GM12878 (cell line): ENCODE results near the gene PDE10A. TPM values are rescaled to one million over a fixed set of nuclear protein-coding genes. Genes with fewer than 3 reads are reported as not detected.

Experiments used
- ATAC-seq: fragments of 200-7000 bp; cut with Tn5 transposase; 3 replicates; pipeline ENCODE4 v1.9.1; 2020; ENCODE audit warnings: mild to moderate bottlenecking, moderate library complexity
- BruUV-seq: library from RNA; stranded (reverse); fragments of 400-500 nt; replicated peaks from 2 replicates; lab custom pipeline; 2021; lab: Mats Ljungman, UMichigan
- CTCF ChIA-PET: fragments of 300-600 bp; sonication (Branson Sonifier 250); formaldehyde crosslinking; extraction: SDS; loops from one replicate; lab custom pipeline; 2021; ENCODE audit warnings: inconsistent platforms; lab: Yijun Ruan, JAX
- POLR2A ChIA-PET: fragments of 350-600 bp; formaldehyde crosslinking; extraction: SDS; loops from one replicate; lab custom pipeline; 2021; ENCODE audit warnings: inconsistent platforms; lab: Charles Lee
- RAD21 ChIA-PET: fragments of 300-600 bp; sonication (Branson Sonifier 250); formaldehyde crosslinking; loops from one replicate; lab custom pipeline; 2023; ENCODE audit warnings: antibody characterized with exemption; ENCODE audit not compliant: unreplicated experiment; lab: Charles Lee
- SMC1A ChIA-PET: fragments of 300-600 bp; sonication (Branson Sonifier 250); formaldehyde crosslinking; loops from one replicate; lab custom pipeline; 2023; ENCODE audit not compliant: unreplicated experiment, uncharacterized antibody; lab: Charles Lee
- DNase-seq: peaks from one replicate; pipeline ENCODE4 v3.0.0-alpha.2; 2011; ENCODE audit warnings: low read depth, low spot score
- FAIRE-seq: peaks from 3 replicates; lab custom pipeline; 2011; peaks lifted over from hg19 to GRCh38; lab: Jason Lieb, UNC
- H2AFZ ChIP-seq: 2 replicates; pipeline ENCODE4 v1.6.0; 2011; ENCODE audit warnings: low read depth, low read length, control low read depth; ENCODE audit not compliant: control insufficient read depth
- H3K27ac ChIP-seq: 2 replicates; pipeline ENCODE4 v1.5.1; 2011; ENCODE audit warnings: control low read depth; ENCODE audit not compliant: control insufficient read depth, insufficient read depth
- H3K27me3 ChIP-seq, 2 experiments: replicated peaks in 1 of 2; 2 replicates each; pipeline versions ENCODE4 v1.6.0 to v1.6.1; 2011; ENCODE audit warnings: low read length in 1 of 2; ENCODE audit not compliant: control insufficient read depth in 2 of 2, insufficient read depth in 2 of 2
- H3K36me3 ChIP-seq, 2 experiments: 2 replicates each; pipeline ENCODE4 v1.5.1; 2011; ENCODE audit warnings: low read length in 1 of 2; ENCODE audit not compliant: control insufficient read depth in 2 of 2, insufficient read depth in 2 of 2
- H3K4me1 ChIP-seq: 2 replicates; pipeline ENCODE4 v1.6.1; 2011; ENCODE audit warnings: mild to moderate bottlenecking, low read length, moderate library complexity, mixed read lengths; ENCODE audit not compliant: control insufficient read depth, insufficient read depth
- H3K4me2 ChIP-seq: 2 replicates; pipeline ENCODE4 v1.6.0; 2011; ENCODE audit warnings: control low read depth; ENCODE audit not compliant: control insufficient read depth, insufficient read depth
- H3K4me3 ChIP-seq: fragments of 200-600 bp; sonication (generic); 2 replicates; pipeline ENCODE4 v1.5.1; 2016
- H3K79me2 ChIP-seq: 2 replicates; pipeline ENCODE4 v1.6.0; 2011; ENCODE audit warnings: low read length; ENCODE audit not compliant: control insufficient read depth, insufficient read depth
- H3K9ac ChIP-seq: 2 replicates; pipeline ENCODE4 v1.8.0; 2011; ENCODE audit warnings: low read length, control low read depth, mixed read lengths; ENCODE audit not compliant: control insufficient read depth, insufficient read depth
- H3K9me3 ChIP-seq: replicated peaks from 3 replicates; pipeline ENCODE4 v1.5.1; 2011; ENCODE audit warnings: mild to moderate bottlenecking, low read length; ENCODE audit not compliant: control insufficient read depth, insufficient read depth
- H4K20me1 ChIP-seq: 2 replicates; pipeline ENCODE4 v1.6.0; 2011; ENCODE audit not compliant: control insufficient read depth, insufficient read depth
- ATF3 ChIP-seq: IDR thresholded peaks from 2 replicates; pipeline ENCODE4 v1.6.1; 2011; ENCODE audit warnings: low read depth, mild to moderate bottlenecking, low read length, moderate library complexity, borderline replicate concordance; ENCODE audit errors: extremely low read depth
- BHLHE40 ChIP-seq, 2 experiments: fragments of 450-650 bp in 1 of 2; IDR thresholded peaks; 2 replicates each; pipeline ENCODE4 v1.6.1; 2011 to 2017; ENCODE audit warnings: low read depth in 2 of 2, borderline replicate concordance in 1 of 2, improper control_type of control experiment in 1 of 2, low read length in 1 of 2, mild to moderate bottlenecking in 1 of 2
- ELK1 ChIP-seq: IDR thresholded peaks from 2 replicates; pipeline ENCODE4 v1.6.1; 2012; ENCODE audit warnings: low read depth, low read length, improper control_type of control experiment
- IKZF1 ChIP-seq: fragments of 450-650 bp; conservative IDR thresholded peaks from 2 replicates; pipeline ENCODE4 v1.6.1; 2017; ENCODE audit warnings: antibody characterized with exemption, mild to moderate bottlenecking
- IKZF2 ChIP-seq, 2 experiments: fragments of 450-650 bp; IDR thresholded peaks; 2 replicates each; pipeline ENCODE4 v1.6.1; 2017; ENCODE audit warnings: mild to moderate bottlenecking in 2 of 2, moderate library complexity in 2 of 2
- JUNB ChIP-seq: IDR thresholded peaks from 2 replicates; pipeline ENCODE4 v1.6.1; 2016; ENCODE audit warnings: antibody characterized with exemption, mild to moderate bottlenecking
- JUND ChIP-seq: IDR thresholded peaks from 2 replicates; pipeline ENCODE4 v1.6.1; 2012; ENCODE audit warnings: low read depth, mild to moderate bottlenecking, low read length, improper control_type of control experiment, moderate library complexity
- MTA3 ChIP-seq: IDR thresholded peaks from 2 replicates; pipeline ENCODE4 v1.6.1; 2012; ENCODE audit warnings: low read length, inconsistent platforms, borderline replicate concordance
- MYC ChIP-seq: IDR thresholded peaks from 2 replicates; pipeline ENCODE4 v1.6.1; 2011; ENCODE audit warnings: mild to moderate bottlenecking, low read length, moderate library complexity, inconsistent platforms; ENCODE audit not compliant: insufficient read depth, insufficient replicate concordance, insufficient read length, severe bottlenecking
- PRDM15 ChIP-seq: fragments of 450-650 bp; formaldehyde crosslinking; IDR thresholded peaks from 2 replicates; pipeline ENCODE4 v1.4.0; 2020; ENCODE audit warnings: mild to moderate bottlenecking, moderate library complexity
- RBBP5 ChIP-seq: fragments of 200-600 bp; sonication (generic); conservative IDR thresholded peaks from 2 replicates; pipeline ENCODE4 v1.6.1; 2016
- RELA ChIP-seq: fragments of 450-650 bp; IDR thresholded peaks from 2 replicates; pipeline ENCODE4 v1.8.0; 2014; ENCODE audit warnings: borderline replicate concordance; ENCODE audit not compliant: partially characterized antibody
- SREBF2 ChIP-seq: IDR thresholded peaks from 2 replicates; pipeline ENCODE4 v1.6.1; 2012; ENCODE audit warnings: mild to moderate bottlenecking, low read length
- TCF12 ChIP-seq: IDR thresholded peaks from 2 replicates; pipeline ENCODE4 v1.6.1; 2011; ENCODE audit warnings: low read depth, mild to moderate bottlenecking, low read length
- WRNIP1 ChIP-seq: IDR thresholded peaks from 2 replicates; pipeline ENCODE4 v1.6.1; 2011; ENCODE audit warnings: low read depth, low read length, improper control_type of control experiment, borderline replicate concordance
- ZBED1 ChIP-seq: IDR thresholded peaks from 2 replicates; pipeline ENCODE4 v1.6.1; 2016; ENCODE audit warnings: borderline replicate concordance
- ZNF207 ChIP-seq: fragments of 450-650 bp; IDR thresholded peaks from 2 replicates; pipeline ENCODE4 v1.6.1; 2014; ENCODE audit warnings: antibody characterized with exemption, mild to moderate bottlenecking, borderline replicate concordance
- in situ Hi-C: fragments of 300-500 bp; cut with MboI; formaldehyde crosslinking; loops from 9 replicates; pipeline ENCODE4 v1.14.3; 2018; ENCODE audit warnings: mixed read lengths
- intact Hi-C: fragments of 100-400 bp; cut with micrococcal nuclease; formaldehyde crosslinking; loops from one replicate; pipeline ENCODE4 v1.14.2; 2022; ENCODE audit not compliant: unreplicated experiment
- polyA plus RNA-seq, 11 experiments: library from polyadenylated mRNA; depleted of rRNA in 4 of 11; unstranded in 6 of 11; stranded (reverse) in 5 of 11; fragments of >200 nt; fragmentation: Nextera tagmentation in 4 of 11; fragmentation: Illumina TruSeq in 1 of 11; extraction: Ambion mirVana in 4 of 11; extraction: Trizol in 1 of 11; gene quantifications; 1 replicate in 1 of 11; 2 replicates in 10 of 11; pipeline versions ENCODE4 v1.2.1 to v1.2.3, GENCODE V29; 2011 to 2016; ENCODE audit warnings: inconsistent platforms in 2 of 11, missing spikeins in 2 of 11, low read depth in 1 of 11
- total RNA-seq, 4 experiments: library from RNA; depleted of rRNA in 3 of 4; stranded (reverse); fragments of >200 nt in 3 of 4; fragmentation: Illumina TruSeq in 1 of 4; extraction: Trizol in 1 of 4; gene quantifications; 2 replicates each; pipeline versions ENCODE4 v1.2.1 to v1.2.3, GENCODE V29; 2013 to 2021

Gene PDE10A
- total and polyA plus RNA-seq, 10 of the 15 experiments (the other 5 are each of a cell fraction or from before 2014, with no cell fraction given) = under 0.01 to 1.3 (median 0.03) TPM; not detected in 2

GRCh38 chr6:165636402-165637048 lies 26.5 kb downstream of the PDE10A start (continued):
- TF ChIP-seq ATF3 (no peak), MTA3 (no peak), JUNB (no peak)

GRCh38 chr6:165635965-165636364 lies 27.1 kb downstream of the PDE10A start:
- H3K27me3 ChIP-seq = no peaks in the 10 kb centered on the region; a peak in 2 of 4 replicates
- POLR2A ChIA-PET = no interaction called here
- H3K4me1 ChIP-seq = no peaks in the 10 kb centered on the region
- no peak overlapping the region for H2AFZ ChIP-seq
- SMC1A ChIA-PET = no interaction called here
- intact Hi-C loops (no loop called here), in situ Hi-C loops (no loop called here)
- CTCF ChIA-PET = interaction anchor here (1.2 kb wide), 1 partner anchor 9 kb away, joined by 3 read pairs; no protein-coding TSS in a partner anchor
- H3K9me3 ChIP-seq = no peaks in the 10 kb centered on the region
- ATAC-seq = no peak
- no peaks in the 10 kb centered on the region for H3K36me3 ChIP-seq
- no peak for FAIRE-seq
- H3K9ac ChIP-seq = no peak overlapping the region
- H3K27ac ChIP-seq = no peak overlapping the region
- no peaks in the 10 kb centered on the region for H3K79me2 ChIP-seq
- BruUV-seq = no TSS peak
- no peak overlapping the region for H3K4me2 ChIP-seq
- H4K20me1 ChIP-seq = no peaks in the 10 kb centered on the region
- H3K4me3 ChIP-seq = no peak overlapping the region
- RAD21 ChIA-PET = interaction anchor here (1.5 kb wide), 1 partner anchor 214 kb away, joined by 4 read pairs; no protein-coding TSS in a partner anchor
- DNase-seq = no peak
- TF ChIP-seq WRNIP1 (no peak), SREBF2 (no peak), RBBP5 (no peak), BHLHE40 (IDR thresholded peaks at IDR 0.05; ENCODE audit: borderline replicate concordance in 1 of 2, low read depth in 2 of 2, low read length in 1 of 2) (no peak), IKZF1 (no peak), MYC (no peak), JUND (no peak), ZNF207 (no peak), ZBED1 (no peak), RELA (no peak), PRDM15 (no peak), IKZF2 (IDR thresholded peaks at IDR 0.05) (no peak), ELK1 (no peak), TCF12 (no peak)
